NCI-H510A (cell line): ENCODE data around the gene DNAJB5.
"Not testable (repeated sequence)": the region's sequence is repeated elsewhere in the genome, so short reads cannot be mapped to it uniquely, and the experiment has no call there.

Experiments
- DNase-seq: peaks from one replicate; lab custom pipeline; 2025; lab: John Stamatoyannopoulos, UW

Gene DNAJB5

GRCh38 chr9:34989003-34989945 lies at the start of gene DNAJB5:
TSS of gene DNAJB5 (plus strand) at chr9:34989745. CDS start at chr9:34990631, 886 bp downstream.
- peak; percentile 86 for DNase-seq

DNA sequence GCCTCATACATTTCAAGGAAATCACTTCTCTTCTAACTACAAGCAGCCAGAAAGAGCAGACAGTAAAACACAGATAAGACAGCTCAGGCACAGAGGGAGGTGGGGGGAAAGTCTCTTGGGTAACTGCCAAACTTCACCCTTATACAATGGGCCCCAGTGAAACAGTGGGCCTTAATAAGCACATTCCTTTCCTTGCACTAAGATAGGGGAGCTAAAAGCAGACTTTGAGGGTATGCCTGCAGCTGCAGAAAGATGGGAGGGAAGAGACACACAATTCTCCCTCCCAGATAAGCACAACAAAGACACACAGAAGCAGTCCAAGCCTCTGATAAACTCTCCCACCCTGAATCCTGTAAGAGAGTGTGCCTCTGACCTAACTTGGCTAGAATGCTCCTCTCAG lies 49.6 kb upstream of the DNAJB5 start:
- DNase-seq: not testable (repeated sequence)

DNA sequence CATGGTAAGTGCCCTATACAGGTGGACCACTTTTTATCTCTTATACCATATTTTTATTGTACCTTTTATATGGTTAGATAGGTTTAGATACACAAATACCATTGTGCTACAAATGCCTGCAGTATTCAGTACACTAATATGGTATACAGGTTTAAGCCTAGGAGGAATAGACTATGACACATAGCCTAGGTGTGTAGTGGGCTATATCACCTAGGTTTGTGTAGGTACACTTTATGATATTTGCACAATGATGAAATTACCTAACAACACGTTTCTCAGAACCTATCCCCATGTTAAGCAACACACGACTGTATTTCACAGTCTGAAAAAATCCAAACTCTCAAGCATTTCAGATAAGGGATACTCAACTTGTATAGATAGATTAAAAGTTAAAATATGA lies 41.1 kb upstream of the DNAJB5 start:
- no peak for DNase-seq

DNA sequence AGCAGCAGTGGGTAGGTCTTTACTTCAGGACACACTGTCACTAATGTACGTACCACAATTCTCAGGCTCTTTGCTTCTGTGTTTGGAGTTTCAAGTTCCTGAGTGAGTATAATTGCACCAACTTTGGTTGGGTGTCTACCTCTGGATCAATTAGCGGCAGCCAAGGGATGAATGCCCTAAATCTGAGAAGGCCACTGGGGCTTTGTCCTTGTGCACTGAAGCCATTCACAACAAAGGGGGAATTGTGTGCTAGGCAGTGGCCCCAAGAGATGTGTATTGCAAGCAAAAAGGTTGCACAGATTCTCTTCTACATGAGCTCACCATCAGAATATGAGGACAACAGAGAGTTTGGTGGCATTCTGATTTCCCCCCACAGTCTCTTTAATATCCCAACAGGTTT lies 35.3 kb upstream of the DNAJB5 start:
- no peak for DNase-seq

DNA sequence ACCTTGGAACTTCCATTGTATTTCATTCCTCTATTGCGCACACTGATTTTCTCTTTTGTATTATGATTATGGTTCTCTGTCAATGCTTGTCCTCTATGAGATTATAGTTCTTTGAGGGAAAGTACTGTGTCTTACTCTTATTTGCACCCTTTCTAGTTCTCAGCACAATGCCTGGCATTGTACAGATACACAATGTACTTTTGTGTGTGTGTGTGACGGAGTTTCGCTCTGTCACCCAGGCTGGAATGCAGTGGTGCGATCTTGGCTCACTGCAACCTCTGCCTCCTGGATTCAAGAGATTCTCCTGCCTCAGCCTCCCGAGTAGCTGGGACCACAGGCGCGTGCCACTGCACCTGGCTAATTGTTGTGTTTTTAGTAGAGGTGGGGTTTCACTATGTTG lies 33.5 kb upstream of the DNAJB5 start:
- not testable (repeated sequence) for DNase-seq

GRCh38 chr9:34956648-34957047 lies 32.9 kb upstream of the DNAJB5 start:
- DNase-seq: no peak

DNA sequence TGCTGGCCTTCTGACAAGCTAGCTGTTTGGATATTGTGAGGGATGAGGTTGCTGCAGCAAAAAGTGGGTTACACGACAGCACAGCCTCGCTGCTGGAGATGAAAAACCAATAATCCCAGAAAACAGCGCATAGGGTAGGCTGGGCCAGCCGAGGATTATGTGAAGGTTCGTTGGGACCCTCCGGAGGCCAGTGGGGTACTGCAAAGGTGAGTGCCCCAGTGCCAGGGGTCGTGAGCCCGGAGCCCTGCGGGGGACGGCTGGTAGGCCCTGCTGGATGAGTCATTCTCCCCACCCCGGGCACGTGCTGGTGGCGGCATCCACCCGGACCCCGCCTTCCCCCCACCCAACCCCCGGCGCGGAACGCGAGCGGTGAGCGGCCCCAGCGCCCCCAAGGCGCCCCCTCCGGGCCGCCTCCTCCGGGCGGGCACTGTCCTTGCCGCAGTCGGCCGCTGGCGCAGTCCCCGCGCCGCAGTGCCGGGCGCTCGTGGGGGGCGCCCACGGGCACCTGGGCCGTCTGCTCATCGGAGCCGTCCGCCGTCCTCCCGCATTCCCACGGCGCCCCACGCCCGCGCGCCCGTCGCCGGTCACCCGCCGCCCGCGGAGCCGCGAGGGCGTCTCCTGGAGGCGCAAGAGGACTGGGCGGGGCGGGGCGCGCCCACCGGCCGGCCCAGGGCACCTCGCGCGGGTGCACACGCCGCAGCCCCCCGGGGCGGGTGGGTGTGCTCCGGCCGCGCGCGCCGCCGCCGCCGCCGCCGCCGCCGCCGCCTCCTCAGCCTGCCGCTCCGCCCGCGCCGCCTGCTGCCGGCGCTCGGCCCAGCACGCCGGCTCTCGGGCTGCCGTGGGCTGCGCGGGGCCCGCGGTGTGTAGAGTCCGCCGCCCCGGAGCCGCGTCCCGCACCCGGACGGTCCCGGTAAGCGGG lies 31.8 kb upstream of the DNAJB5 start, which contains the start of gene PHF24:
Gene PHF24 (plus strand): TSS at position 794 of the 919 bp plus-strand sequence. CDS start 13,014 bp downstream, outside the sequence.
- DNase-seq: no peak

DNA sequence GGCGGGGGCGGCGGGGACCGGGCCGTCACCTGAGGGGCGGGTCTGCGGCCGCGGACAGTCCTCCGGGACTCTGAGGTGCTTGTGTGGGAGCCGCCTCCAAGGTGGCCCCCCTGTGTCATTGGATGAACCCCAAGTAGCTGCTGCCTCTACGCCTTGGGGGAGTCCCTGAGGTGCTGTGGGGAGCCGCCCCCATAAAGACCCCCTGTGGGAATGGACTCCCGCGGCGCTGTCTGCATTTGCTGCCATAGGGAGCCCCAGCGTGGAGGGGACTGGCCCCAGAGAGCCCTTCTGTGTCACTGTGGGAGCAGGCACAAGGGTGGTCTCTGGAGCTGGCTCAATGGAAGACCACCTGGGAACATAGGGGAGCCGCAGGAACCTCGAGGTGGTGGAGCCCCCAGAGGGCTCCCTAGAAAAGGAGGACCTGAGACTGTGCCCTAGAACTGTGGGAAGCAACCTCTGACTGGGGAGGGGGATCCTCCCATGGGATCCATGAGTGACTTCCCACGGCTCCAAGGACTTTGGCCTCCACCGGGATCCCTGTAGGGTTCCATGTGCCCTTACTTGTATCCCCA lies 31.0 kb upstream of the DNAJB5 start:
- no peak for DNase-seq

GRCh38 chr9:34959461-34959860 lies 30.1 kb upstream of the DNAJB5 start:
- no peak for DNase-seq

DNA sequence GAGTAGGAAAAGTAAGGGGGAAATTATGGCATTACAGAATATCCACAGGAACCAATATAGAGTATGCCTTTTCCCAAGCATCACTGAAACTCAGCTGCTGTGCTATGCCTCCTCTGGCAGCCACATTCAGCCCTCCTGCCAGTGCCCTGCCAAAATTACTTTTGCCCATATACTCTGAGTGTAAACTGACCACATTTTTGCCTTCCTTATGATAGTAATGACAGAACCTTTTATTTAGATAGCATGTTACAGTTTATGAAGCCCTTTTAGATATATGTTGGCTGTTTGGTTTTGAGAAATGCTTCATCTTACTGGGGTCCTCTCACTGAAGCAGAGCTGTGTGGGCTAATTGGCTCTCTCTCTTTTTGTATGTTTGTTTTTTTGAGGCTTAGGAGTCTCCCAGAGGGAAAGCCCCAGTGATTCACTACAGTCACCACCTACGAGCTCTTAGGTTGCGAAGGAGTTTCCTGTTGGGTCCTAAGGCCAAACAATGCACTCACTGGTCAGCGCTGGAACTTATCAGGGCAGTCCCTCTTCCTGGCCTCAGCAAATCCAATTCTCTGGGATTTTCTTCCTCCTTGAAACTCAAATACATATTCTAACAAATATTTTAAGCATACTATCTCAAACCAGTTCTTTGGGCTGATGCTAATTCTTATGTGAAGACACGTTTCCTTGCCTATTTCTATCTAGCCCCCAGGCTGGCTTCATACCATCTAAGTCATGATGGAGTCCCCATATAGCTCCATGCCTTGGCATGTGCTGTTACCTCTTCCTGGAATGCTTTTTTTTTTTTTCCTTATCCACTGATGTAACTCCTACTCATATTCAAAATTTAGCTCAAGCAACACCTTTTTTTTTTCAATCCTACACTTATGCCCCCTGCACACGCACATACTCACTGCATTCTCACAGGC lies 27.7 kb upstream of the DNAJB5 start:
- no peak for DNase-seq

DNA sequence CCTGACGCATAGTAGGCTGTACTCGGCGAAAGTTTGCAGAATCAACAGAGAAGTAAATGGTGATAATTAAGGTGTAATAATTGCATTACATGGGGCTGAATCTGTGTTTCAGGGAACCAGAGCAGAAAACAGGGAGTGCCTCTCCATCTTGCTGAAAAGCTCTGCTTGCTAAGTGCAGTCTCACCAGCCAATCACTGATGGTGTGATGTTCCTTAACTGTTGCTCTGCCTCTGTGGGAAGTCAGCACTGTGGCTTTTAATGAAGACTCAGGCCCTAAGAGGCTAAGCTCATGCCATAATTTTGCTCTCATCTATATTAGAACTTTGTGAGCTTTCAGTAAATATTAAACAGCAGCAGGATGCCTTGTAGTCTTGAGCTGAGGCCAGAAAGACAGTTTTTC lies 27.0 kb upstream of the DNAJB5 start:
- no peak for DNase-seq

- DNase-seq: no peak
These were observed 26.0 kb upstream of the DNAJB5 start for GRCh38 chr9:34963552-34963951.

DNA sequence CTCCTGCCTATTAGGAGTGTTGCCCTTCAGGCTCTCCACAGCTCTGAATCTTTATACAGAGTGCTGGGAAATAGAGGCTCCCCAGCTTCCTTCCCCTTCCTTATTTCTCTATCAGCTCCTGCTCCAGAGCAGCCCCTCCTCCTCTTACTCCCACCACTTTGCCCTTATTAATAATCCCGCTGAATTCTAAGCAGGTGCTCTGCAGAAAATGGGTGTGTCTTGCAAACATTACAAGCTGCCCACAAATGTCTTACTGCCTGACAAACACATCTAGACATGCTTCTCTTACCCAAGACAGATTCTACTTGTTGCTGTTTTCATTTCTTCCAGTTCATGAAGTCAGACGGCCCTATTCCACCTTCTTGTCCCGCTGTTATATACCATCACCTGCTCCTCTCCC lies 25.1 kb upstream of the DNAJB5 start:
- no peak for DNase-seq

DNA sequence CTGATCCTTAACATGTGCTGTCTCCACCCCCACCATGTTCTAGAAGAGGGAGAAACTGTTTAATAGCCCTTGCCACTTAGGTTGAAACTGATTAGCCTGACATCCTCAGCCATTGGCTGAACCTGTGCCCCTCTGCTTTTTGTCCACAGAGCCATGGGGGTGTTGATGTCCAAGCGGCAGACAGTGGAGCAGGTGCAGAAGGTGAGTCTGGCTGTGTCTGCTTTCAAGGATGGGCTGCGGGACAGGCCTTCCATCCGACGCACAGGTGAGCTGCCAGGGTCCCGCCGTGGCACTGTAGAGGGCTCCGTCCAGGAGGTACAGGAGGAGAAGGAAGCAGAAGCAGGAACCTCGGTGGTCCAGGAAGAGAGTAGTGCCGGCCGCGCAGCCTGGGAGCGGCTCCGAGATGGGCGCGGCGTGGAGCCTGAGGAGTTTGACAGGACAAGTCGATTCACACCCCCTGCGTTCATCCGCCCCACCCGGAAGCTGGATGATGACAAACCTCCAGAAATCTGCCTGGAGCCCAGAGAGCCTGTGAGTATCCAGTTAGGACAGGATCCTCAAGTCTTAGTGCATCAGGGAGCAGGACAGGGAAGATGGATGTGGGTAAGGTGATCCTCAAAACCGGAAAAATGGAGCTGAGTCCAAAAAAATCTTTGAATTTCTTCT lies 18.3 kb upstream of the DNAJB5 start:
- DNase-seq: no peak

- DNase-seq: no peak
These were observed 14.9 kb upstream of the DNAJB5 start for GRCh38 chr9:34974664-34975063.

DNA sequence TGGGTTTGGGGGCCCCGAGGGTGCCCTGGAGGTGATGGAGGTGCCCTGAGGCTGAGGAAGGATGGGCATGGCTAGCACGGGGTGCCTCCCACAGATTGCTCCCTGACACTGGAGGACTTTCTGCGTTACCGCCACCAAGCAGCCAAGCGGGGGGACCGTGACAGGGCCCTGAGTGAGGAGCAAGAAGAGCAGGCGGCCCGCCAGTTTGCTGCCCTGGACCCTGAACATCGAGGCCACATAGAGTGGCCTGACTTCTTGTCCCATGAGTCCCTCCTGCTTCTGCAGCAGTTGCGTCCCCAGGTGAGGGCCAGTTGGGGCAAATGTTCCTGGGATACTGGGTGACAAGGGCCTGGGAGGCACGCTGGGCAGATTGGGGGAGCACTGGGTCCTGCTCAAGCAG lies 13.1 kb upstream of the DNAJB5 start:
- no peak for DNase-seq

- DNase-seq: no peak
These were observed 12.6 kb upstream of the DNAJB5 start for GRCh38 chr9:34976992-34977391.

DNA sequence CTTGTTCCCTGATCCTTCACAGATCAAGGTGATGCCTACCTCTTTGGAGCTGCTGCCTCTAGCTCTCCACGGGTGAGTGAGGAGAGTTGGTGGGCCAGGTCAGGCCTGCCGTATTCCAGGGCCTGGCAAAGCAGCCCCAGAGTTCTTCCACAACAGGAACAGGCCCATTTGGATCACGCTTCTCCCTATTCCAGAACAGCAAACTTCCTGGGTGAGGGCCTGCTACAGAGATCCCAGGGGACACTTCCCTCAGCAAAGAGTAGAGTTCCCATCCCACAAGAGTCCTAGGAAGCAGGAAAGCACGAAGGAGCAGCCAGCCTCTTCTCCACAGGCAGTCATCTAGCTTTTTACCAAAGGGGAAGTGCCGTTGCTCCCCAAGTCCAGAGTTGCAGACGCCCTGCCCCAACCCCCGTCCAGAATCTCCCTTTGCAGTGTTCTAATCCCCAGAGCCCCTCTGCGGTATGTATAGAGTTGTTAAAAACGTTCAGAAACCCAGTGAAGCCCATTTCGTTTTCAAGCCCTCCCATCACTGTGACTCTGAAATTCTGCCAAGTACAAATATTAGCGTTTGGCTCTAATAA lies 9.3 kb upstream of the DNAJB5 start:
- no peak for DNase-seq

- DNase-seq: no peak
These were observed 7.2 kb upstream of the DNAJB5 start for GRCh38 chr9:34982361-34982760.

DNA sequence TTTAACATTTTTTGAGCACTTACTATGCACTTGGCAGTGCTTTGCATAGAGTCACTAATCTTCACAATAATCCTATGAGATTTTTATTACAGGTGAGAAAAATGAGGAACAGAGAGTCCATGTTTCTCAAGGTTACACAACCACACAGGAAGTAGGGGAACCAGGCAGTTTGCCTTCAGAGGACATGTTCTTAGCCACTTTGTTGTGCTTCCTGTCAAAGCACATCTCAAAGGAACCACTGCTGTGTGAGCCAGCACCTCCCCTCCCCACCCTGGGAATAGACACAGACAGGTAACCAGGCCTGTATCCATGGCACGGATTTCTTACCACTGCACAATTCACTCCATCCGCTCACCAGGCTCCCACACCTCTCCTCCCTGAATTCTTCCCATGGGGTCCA lies 6.3 kb upstream of the DNAJB5 start:
- DNase-seq: no peak
